ENCODE results near the gene ZNF780B. TPM values are rescaled to one million over a fixed set of nuclear protein-coding genes. Genes with fewer than 3 reads are reported as not detected.

The ZNF780B gene
- total RNA-seq, 1 experiment from 2014 or later: 31.9 TPM

- H3K23me2 ChIP-seq (ENCODE audit: insufficient read length, low read depth, low read length, poor library complexity, severe bottlenecking): peaks cover 8% of the 10 kb centered on the region
- Mint-ChIP-seq H3K27ac (no peak overlapping the region), H3K27me3 (ENCODE audit: low read depth) (peaks cover 3% of the 10 kb centered on the region; the same call in 1 of the 2 replicates), H3K4me1 (peaks cover 12 to 17% of the 10 kb centered on the region in 2 experiments), H3K9me3 (peaks cover 22 to 30% of the 10 kb centered on the region in 2 experiments), H3K4me3 (peak overlapping the region; percentile 96 to 99), H3K36me3 (ENCODE audit: insufficient read depth in 1 of 3, low read depth in 3 of 3) (peaks cover 9 to 26% (median 10%) of the 10 kb centered on the region in 3 experiments)
- no peak overlapping the region for H3K18ac ChIP-seq (ENCODE audit: insufficient read length, low read depth, low read length)
- H3K23ac ChIP-seq (ENCODE audit: insufficient read length, low read depth, low read length): no peak overlapping the region
- H3T11ph ChIP-seq (ENCODE audit: low read length): no peak overlapping the region
- H2BK5ac ChIP-seq (ENCODE audit: insufficient read length, low read length): no peak overlapping the region
- H2AK5ac ChIP-seq (ENCODE audit: insufficient read length, low read length): no peak overlapping the region
- no peak overlapping the region for H3K56ac ChIP-seq (ENCODE audit: insufficient read length, low read depth, low read length)
- peaks cover 11% of the 10 kb centered on the region for H3K79me2 ChIP-seq (ENCODE audit: insufficient read depth, low read length)
- no peak overlapping the region for H4K5ac ChIP-seq (ENCODE audit: insufficient read length, low read depth, low read length)
- no peak overlapping the region for H4K8ac ChIP-seq (replicated peaks; ENCODE audit: insufficient read length, low read depth, low read length)
- no peaks in the 10 kb centered on the region for H4K20me1 ChIP-seq (ENCODE audit: control insufficient read depth, insufficient read depth, insufficient read length)
- no peak for TF ChIP-seq CTCF (conservative IDR thresholded peaks at IDR 0.05)
- H3K79me1 ChIP-seq (ENCODE audit: insufficient read depth, low read depth, low read length, poor library complexity, severe bottlenecking): peaks cover 4% of the 10 kb centered on the region
- H3K9ac ChIP-seq (ENCODE audit: extremely low read depth, insufficient read length, low read length): no peak overlapping the region
- H3K27me3 ChIP-seq (ENCODE audit: insufficient read depth, low read length): no peaks in the 10 kb centered on the region
- peak overlapping the region; percentile 97 for H3K4me2 ChIP-seq (ENCODE audit: insufficient read depth, insufficient read length, low read length)
- no peak for DNase-seq
- no peak overlapping the region for H3K14ac ChIP-seq (ENCODE audit: insufficient read depth, low read length)
- H2BK15ac ChIP-seq (ENCODE audit: low read depth, low read length): no peak overlapping the region
- H2BK12ac ChIP-seq (ENCODE audit: insufficient read length, low read depth, low read length): no peak overlapping the region
- H2AFZ ChIP-seq (ENCODE audit: low read length): no peak overlapping the region
- no CpG with 5 or more reads among the region's 9 CpGs for WGBS (ENCODE audit: extremely low coverage, insufficient read length, low lambda C conversion rate)
- no peaks in the 10 kb centered on the region for H3K9me3 ChIP-seq (ENCODE audit: control insufficient read depth, low read depth, low read length)
- no peak overlapping the region for H2BK20ac ChIP-seq (ENCODE audit: low read depth, low read length, poor library complexity, severe bottlenecking)
- H3K4ac ChIP-seq (ENCODE audit: low read depth, low read length): no peak overlapping the region
- no peaks in the 10 kb centered on the region for H3K4me1 ChIP-seq (ENCODE audit: insufficient read depth, low read length)
- no peak overlapping the region for H4K91ac ChIP-seq (ENCODE audit: insufficient read length, low read depth, low read length)
- no peak overlapping the region for H3K27ac ChIP-seq (ENCODE audit: insufficient read length, low read depth, low read length)
- H2BK120ac ChIP-seq (ENCODE audit: low read depth, low read length, poor library complexity, severe bottlenecking): no peak overlapping the region
Observed at GRCh38 chr19:40054632-40055031, 1.4 kb downstream of the ZNF780B start.
